H9 (cell line): ENCODE measurements around the gene CRY1. TPM values are rescaled to one million over a fixed set of nuclear protein-coding genes. Genes with fewer than 3 reads are reported as not detected.

Source experiments
- DNase-seq: peaks from one replicate; pipeline ENCODE4 v3.0.0-alpha.2; 2017
- H2AFZ ChIP-seq: one replicate; pipeline ENCODE4 v1.6.1; 2013; ENCODE audit warnings: mild to moderate bottlenecking, low read length, control low read depth, moderate library complexity
- H2AK5ac ChIP-seq: 2 replicates; pipeline ENCODE4 v1.6.1; 2013; ENCODE audit warnings: low read length, control low read depth, mixed read lengths; ENCODE audit not compliant: insufficient read length
- H2BK120ac ChIP-seq: one replicate; pipeline ENCODE4 v1.6.1; 2013; ENCODE audit warnings: low read depth, mild to moderate bottlenecking, low read length, control low read depth, inconsistent platforms; ENCODE audit not compliant: poor library complexity, severe bottlenecking
- H2BK12ac ChIP-seq: 2 replicates; pipeline ENCODE4 v1.6.1; 2013; ENCODE audit warnings: low read length, control low read depth, mixed read lengths, low read depth; ENCODE audit not compliant: insufficient read length
- H2BK15ac ChIP-seq: 2 replicates; pipeline ENCODE4 v1.6.1; 2013; ENCODE audit warnings: low read depth, low read length, control low read depth
- H2BK20ac ChIP-seq: one replicate; pipeline ENCODE4 v1.6.1; 2013; ENCODE audit warnings: low read depth, mild to moderate bottlenecking, low read length, control low read depth, inconsistent platforms; ENCODE audit not compliant: poor library complexity, severe bottlenecking
- H2BK5ac ChIP-seq: 2 replicates; pipeline ENCODE4 v1.6.1; 2013; ENCODE audit warnings: low read length, control low read depth, mixed read lengths; ENCODE audit not compliant: insufficient read length
- H3K14ac ChIP-seq: 2 replicates; pipeline ENCODE4 v1.6.1; 2013; ENCODE audit warnings: low read length, control low read depth; ENCODE audit not compliant: insufficient read depth
- H3K18ac ChIP-seq: 2 replicates; pipeline ENCODE4 v1.6.1; 2013; ENCODE audit warnings: low read depth, mild to moderate bottlenecking, mixed read lengths, low read length, control low read depth; ENCODE audit not compliant: insufficient read length
- H3K23ac ChIP-seq: 2 replicates; pipeline ENCODE4 v1.6.1; 2013; ENCODE audit warnings: low read length, control low read depth, mixed read lengths, low read depth; ENCODE audit not compliant: insufficient read length
- H3K23me2 ChIP-seq: 2 replicates; pipeline ENCODE4 v1.6.1; 2013; ENCODE audit warnings: low read depth, mild to moderate bottlenecking, mixed read lengths, low read length, control low read depth; ENCODE audit not compliant: insufficient read length, poor library complexity, severe bottlenecking
- H3K27ac ChIP-seq: 2 replicates; pipeline ENCODE4 v1.5.1; 2013; ENCODE audit warnings: low read length, control low read depth, mixed read lengths, low read depth; ENCODE audit not compliant: insufficient read length
- H3K27me3 ChIP-seq: 2 replicates; pipeline ENCODE4 v1.6.1; 2013; ENCODE audit warnings: low read length, control low read depth, inconsistent platforms; ENCODE audit not compliant: insufficient read depth
- H3K4ac ChIP-seq: 2 replicates; pipeline ENCODE4 v1.6.1; 2013; ENCODE audit warnings: low read depth, mild to moderate bottlenecking, control low read depth, inconsistent platforms, low read length, moderate library complexity
- H3K4me1 ChIP-seq: 2 replicates; pipeline ENCODE4 v1.6.1; 2013; ENCODE audit warnings: low read length, control low read depth, inconsistent platforms; ENCODE audit not compliant: insufficient read depth
- H3K4me2 ChIP-seq: 2 replicates; pipeline ENCODE4 v1.6.1; 2013; ENCODE audit warnings: low read length, control low read depth, mixed read lengths; ENCODE audit not compliant: insufficient read length, insufficient read depth
- H3K56ac ChIP-seq: 2 replicates; pipeline ENCODE4 v1.6.1; 2013; ENCODE audit warnings: low read depth, mild to moderate bottlenecking, mixed read lengths, low read length, control low read depth; ENCODE audit not compliant: insufficient read length
- H3K79me1 ChIP-seq: 2 replicates; pipeline ENCODE4 v1.6.1; 2013; ENCODE audit warnings: low read depth, mild to moderate bottlenecking, moderate library complexity, low read length, control low read depth, inconsistent platforms; ENCODE audit not compliant: insufficient read depth, poor library complexity, severe bottlenecking
- H3K79me2 ChIP-seq: 2 replicates; pipeline ENCODE4 v1.6.1; 2013; ENCODE audit warnings: low read length, control low read depth, inconsistent platforms; ENCODE audit not compliant: insufficient read depth
- H3K9ac ChIP-seq: 2 replicates; pipeline ENCODE4 v1.6.1; 2013; ENCODE audit warnings: low read length, control low read depth, mixed read lengths; ENCODE audit not compliant: insufficient read length; ENCODE audit errors: extremely low read depth
- H3K9me3 ChIP-seq: one replicate; pipeline ENCODE4 v1.6.1; 2013; ENCODE audit warnings: low read depth, low read length, inconsistent platforms; ENCODE audit not compliant: control insufficient read depth
- H3T11ph ChIP-seq: one replicate; pipeline ENCODE4 v1.6.1; 2013; ENCODE audit warnings: mild to moderate bottlenecking, low read length, control low read depth, inconsistent platforms
- H4K20me1 ChIP-seq: one replicate; pipeline ENCODE4 v1.6.1; 2013; ENCODE audit not compliant: control insufficient read depth, insufficient read length, insufficient read depth
- H4K5ac ChIP-seq: 2 replicates; pipeline ENCODE4 v1.6.1; 2013; ENCODE audit warnings: low read depth, mild to moderate bottlenecking, mixed read lengths, low read length, control low read depth; ENCODE audit not compliant: insufficient read length
- H4K8ac ChIP-seq: replicated peaks from 2 replicates; pipeline ENCODE4 v1.6.1; 2013; ENCODE audit warnings: low read length, control low read depth, mixed read lengths, low read depth; ENCODE audit not compliant: insufficient read length
- H4K91ac ChIP-seq: 2 replicates; pipeline ENCODE4 v1.6.1; 2013; ENCODE audit warnings: low read depth, mild to moderate bottlenecking, moderate library complexity, mixed read lengths, low read length, control low read depth; ENCODE audit not compliant: insufficient read length
- H3K27ac Mint-ChIP-seq, 3 experiments: 2 replicates in 2 of 3; 3 replicates in 1 of 3; pipeline ENCODE4 v1.8.0; 2020 to 2021; ENCODE audit warnings: mixed read lengths in 3 of 3, mild to moderate bottlenecking in 1 of 3, moderate library complexity in 1 of 3
- H3K27me3 Mint-ChIP-seq: 2 replicates; pipeline ENCODE4 v1.8.0; 2021; ENCODE audit warnings: low read depth, mild to moderate bottlenecking, moderate library complexity, mixed read lengths
- H3K36me3 Mint-ChIP-seq, 3 experiments: 2 replicates in 2 of 3; 3 replicates in 1 of 3; pipeline ENCODE4 v1.8.0; 2020 to 2021; ENCODE audit warnings: low read depth in 3 of 3, mixed read lengths in 3 of 3; ENCODE audit not compliant: insufficient read depth in 1 of 3
- H3K4me1 Mint-ChIP-seq, 2 experiments: 2 replicates each; pipeline ENCODE4 v1.8.0; 2020; ENCODE audit warnings: mixed read lengths in 2 of 2
- H3K4me3 Mint-ChIP-seq, 2 experiments: 2 replicates in 1 of 2; 3 replicates in 1 of 2; pipeline ENCODE4 v1.8.0; 2020 to 2021; ENCODE audit warnings: mild to moderate bottlenecking in 2 of 2, mixed read lengths in 2 of 2, moderate library complexity in 1 of 2
- H3K9me3 Mint-ChIP-seq, 2 experiments: 2 replicates in 1 of 2; 3 replicates in 1 of 2; pipeline ENCODE4 v1.8.0; 2020; ENCODE audit warnings: mild to moderate bottlenecking in 2 of 2, mixed read lengths in 2 of 2, moderate library complexity in 1 of 2
- CTCF ChIP-seq: fragments of 200-600 bp; sonication (generic); conservative IDR thresholded peaks from 3 replicates; pipeline ENCODE4 v1.8.0; 2021; ENCODE audit warnings: antibody characterized with exemption, mild to moderate bottlenecking
- WGBS: extraction: QIAGEN DNeasy Blood & Tissue Kit; methylation state at CpG from one replicate; pipeline ENCODE4 v1.1.7; 2013; ENCODE audit warnings: missing lambda C conversion rate, low lambda C conversion rate, mixed read lengths; ENCODE audit not compliant: insufficient read length; ENCODE audit errors: extremely low coverage; 5-methylcytosine and 5-hydroxymethylcytosine counted together
- total RNA-seq: library from RNA; stranded (reverse); gene quantifications from 2 replicates; pipeline ENCODE4 v1.2.1, GENCODE V29; 2021

The CRY1 gene
- total RNA-seq, 1 experiment from 2014 or later: 23.5 TPM

- H3K9ac ChIP-seq: no peak overlapping the region
Measured at GRCh38 chr12:106941481-106942156, 151.7 kb downstream of the CRY1 start.

More at GRCh38 chr12:106941481-106942156, 151.7 kb downstream of the CRY1 start:
- Histone ChIP-seq H3K4me2 (no peak overlapping the region), H3T11ph (no peak overlapping the region), H3K14ac (no peak overlapping the region), H2BK120ac (no peak overlapping the region), H3K27ac (no peak overlapping the region), H3K79me1 (no peaks in the 10 kb centered on the region), H2BK5ac (no peak overlapping the region), H4K5ac (no peak overlapping the region), H3K23me2 (no peaks in the 10 kb centered on the region), H4K8ac (no peak overlapping the region), H3K4ac (no peak overlapping the region), H2AK5ac (no peak overlapping the region), H4K20me1 (no peaks in the 10 kb centered on the region), H3K23ac (no peak overlapping the region), H3K27me3 (no peaks in the 10 kb centered on the region), H2AFZ (no peak overlapping the region), H3K18ac (no peak overlapping the region), H2BK12ac (no peak overlapping the region), H2BK15ac (no peak overlapping the region), H3K79me2 (no peaks in the 10 kb centered on the region), H3K4me1 (no peaks in the 10 kb centered on the region), H3K9me3 (peaks cover 12% of the 10 kb centered on the region), H4K91ac (no peak overlapping the region), H3K56ac (no peak overlapping the region), H2BK20ac (no peak overlapping the region)
- Mint-ChIP-seq H3K27ac (no peak overlapping the region), H3K4me3 (no peak overlapping the region), H3K27me3 (no peaks in the 10 kb centered on the region), H3K4me1 (no peaks in the 10 kb centered on the region), H3K9me3 (peaks cover 40 to 54% of the 10 kb centered on the region in 2 experiments), H3K36me3 (peaks cover 4 to 13% (median 11%) of the 10 kb centered on the region in 3 experiments; a peak in 6 of 7 replicates)
- no CpG with 5 or more reads among the region's 6 CpGs for WGBS
- no peak for TF ChIP-seq CTCF
- DNase-seq: no peak

Other genes with a start within 250 kb of the CRY1 start
- gene TMEM263, start 137.6 kb downstream of the CRY1 start, total RNA-seq: 10.7 and 11.8 TPM in 2 replicates
- 5.0 and 7.2 TPM in 2 replicates for gene MTERF2, start 106.4 kb downstream of the CRY1 start, total RNA-seq